Vagina (tissue), 2 donors: ENCODE measurements around the gene ST8SIA5.

Experiments
- CTCF ChIP-seq, 3 experiments: fragments of 450-650 bp in 2 of 3; fragments of 200-600 bp in 1 of 3; sonication (generic) in 1 of 3; IDR thresholded peaks; one replicate each; pipeline ENCODE4 v1.5.1; 2017 to 2019; ENCODE audit warnings: antibody characterized with exemption in 3 of 3, mild to moderate bottlenecking in 2 of 3, moderate library complexity in 2 of 3
- POLR2A ChIP-seq, 2 donors: fragments of 450-650 bp; IDR thresholded peaks; one replicate each; pipeline ENCODE4 v1.6.1; 2017; ENCODE audit warnings: antibody characterized with exemption in 2 of 2, mild to moderate bottlenecking in 2 of 2, moderate library complexity in 2 of 2
- POLR2AphosphoS5 ChIP-seq, 2 donors: sonication (generic); formaldehyde crosslinking; IDR thresholded peaks; one replicate each; pipeline ENCODE4 v1.9.0; 2017; ENCODE audit warnings: antibody characterized with exemption in 2 of 2, mild to moderate bottlenecking in 2 of 2, low read depth in 1 of 2; ENCODE audit not compliant: insufficient read depth in 1 of 2

DNA sequence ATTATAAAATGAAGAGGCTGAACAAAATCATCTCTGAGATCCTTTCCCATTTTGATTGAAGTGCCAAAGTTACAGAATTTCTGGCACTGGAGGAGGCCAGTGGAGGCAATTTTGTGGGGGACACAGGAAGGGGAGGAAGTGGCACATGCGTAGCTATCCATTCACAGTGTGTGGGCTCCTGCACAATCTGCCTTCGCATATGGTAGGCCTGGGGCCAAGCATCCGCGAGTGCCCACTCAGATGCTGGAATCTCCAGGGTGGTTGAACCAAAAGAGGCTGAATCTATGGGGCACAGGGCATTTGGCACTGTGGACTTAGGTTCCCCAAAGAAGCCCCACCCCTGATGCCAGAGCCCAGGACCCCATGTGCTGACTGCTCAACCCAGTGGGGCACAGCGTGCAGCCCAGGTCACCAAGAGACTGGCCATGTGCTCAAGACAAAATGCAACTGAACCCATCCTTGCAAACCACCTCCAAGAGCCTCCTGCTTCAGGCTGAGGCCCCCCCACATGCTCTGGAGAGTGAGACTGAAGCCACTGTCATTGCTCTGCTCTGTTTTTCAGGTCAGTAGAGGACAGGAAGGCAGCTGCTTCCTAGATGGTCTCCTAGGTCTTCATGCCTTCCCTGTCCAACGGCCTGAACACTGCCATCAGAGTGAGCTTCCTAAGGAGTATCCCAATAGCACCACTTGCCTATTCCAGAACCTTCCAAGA, 28.5 kb downstream of the ST8SIA5 start:
- TF ChIP-seq CTCF (IDR thresholded peaks at IDR 0.05) (no peak), POLR2A (IDR thresholded peaks at IDR 0.05) (no peak), POLR2AphosphoS5 (IDR thresholded peaks at IDR 0.05; ENCODE audit: insufficient read depth in 1 of 2, low read depth in 1 of 2) (no peak)
